A549 (cell line): ENCODE measurements around the gene CNTN4.

Experiments
- BCL3 ChIP-seq: fragments of >200 bp; sonication (Bioruptor Twin); formaldehyde crosslinking; IDR thresholded peaks from 3 replicates; pipeline ENCODE4 v1.6.1; 2016
- BHLHE40 ChIP-seq: IDR thresholded peaks from 2 replicates; pipeline ENCODE4 v1.6.1; 2012; ENCODE audit warnings: low read depth, low read length, inconsistent platforms
- CEBPB ChIP-seq, 2 experiments: fragments of >200 bp in 1 of 2; sonication (Bioruptor Twin) in 1 of 2; formaldehyde crosslinking in 1 of 2; IDR thresholded peaks; 2 replicates each; pipeline ENCODE4 v1.6.1; 2012 to 2016
- CTCF ChIP-seq: fragments of >200 bp; sonication (Bioruptor Twin); formaldehyde crosslinking; IDR thresholded peaks from 3 replicates; pipeline ENCODE4 v1.5.1; 2016
- EP300 ChIP-seq, 2 experiments: fragments of >200 bp; sonication (Bioruptor Twin); formaldehyde crosslinking; IDR thresholded peaks; 2 replicates in 1 of 2; 3 replicates in 1 of 2; pipeline ENCODE4 v1.6.1; 2016 to 2017
- JUNB ChIP-seq: fragments of >200 bp; sonication (Bioruptor Twin); formaldehyde crosslinking; IDR thresholded peaks from 2 replicates; pipeline ENCODE4 v1.6.1; 2016
- MAFK ChIP-seq: fragments of 450-650 bp; IDR thresholded peaks from 2 replicates; pipeline ENCODE4 v1.6.1; 2014; ENCODE audit not compliant: partially characterized antibody
- POLR2A ChIP-seq: IDR thresholded peaks from 2 replicates; pipeline ENCODE4 v1.6.1; 2012; ENCODE audit warnings: mild to moderate bottlenecking, low read length
- ZFP36 ChIP-seq: fragments of 450-650 bp; IDR thresholded peaks from 2 replicates; pipeline ENCODE4 v1.6.1; 2014; ENCODE audit warnings: borderline replicate concordance; ENCODE audit not compliant: partially characterized antibody

- no peak for TF ChIP-seq BHLHE40
- TF ChIP-seq CTCF, result no peak
- TF ChIP-seq EP300 (IDR thresholded peaks at IDR 0.05), result no peak
- no peak for TF ChIP-seq JUNB
- TF ChIP-seq CEBPB (IDR thresholded peaks at IDR 0.05), result no peak
- TF ChIP-seq ZFP36, result no peak
- no peak for TF ChIP-seq MAFK
- TF ChIP-seq POLR2A, result no peak
- TF ChIP-seq BCL3, result no peak
These were observed 37.3 kb upstream of the CNTN4 start for GRCh38 chr3:2061360-2061759.
